AG04450 (cell line): ENCODE data around the gene ELAVL2. TPM values are rescaled to one million over a fixed set of nuclear protein-coding genes. Genes with fewer than 3 reads are reported as not detected.

Experiments used
- CTCF ChIA-PET: fragments of 300-600, 350-600 bp; formaldehyde crosslinking; extraction: SDS; loops from one replicate; lab custom pipeline; 2022; ENCODE audit warnings: antibody characterized with exemption, inconsistent platforms; lab: Charles Lee
- POLR2A ChIA-PET: fragments of 350-600 bp; formaldehyde crosslinking; extraction: SDS; loops from one replicate; lab custom pipeline; 2021; ENCODE audit warnings: antibody characterized with exemption, inconsistent platforms; lab: Yijun Ruan, JAX
- DNase-seq: peaks from one replicate; pipeline ENCODE4 v3.0.0-alpha.2; 2011; ENCODE audit warnings: low read depth, low spot score
- H3K27ac ChIP-seq: one replicate; pipeline ENCODE4 v1.5.1; 2012; ENCODE audit warnings: low read depth, low read length, control low read depth
- H3K27me3 ChIP-seq: one replicate; pipeline ENCODE4 v1.6.0; 2012; ENCODE audit warnings: low read length; ENCODE audit not compliant: control insufficient read depth, insufficient read depth
- H3K4me3 ChIP-seq: 2 replicates; pipeline ENCODE4 v1.5.1; 2011; ENCODE audit warnings: mild to moderate bottlenecking, low read depth, low read length, control low read depth
- H3K9me3 ChIP-seq: 2 replicates; pipeline ENCODE4 v1.5.1; 2012; ENCODE audit warnings: low read length; ENCODE audit not compliant: control insufficient read depth, insufficient read depth
- CTCF ChIP-seq: IDR thresholded peaks from 2 replicates; pipeline ENCODE4 v1.5.1; 2011; ENCODE audit warnings: low read depth, low read length, control low read depth, inconsistent platforms
- polyA plus RNA-seq: library from polyadenylated mRNA; depleted of rRNA; stranded (reverse); fragments of >200 nt; gene quantifications from 2 replicates; pipeline ENCODE4 v1.2.3, GENCODE V29; 2011

The ELAVL2 gene
- polyA plus RNA-seq, 1 experiment = 0.04 TPM

- Histone ChIP-seq H3K27ac (no peak overlapping the region), H3K4me3 (no peak overlapping the region), H3K9me3 (no peaks in the 10 kb centered on the region; the same call in 1 of the 2 replicates), H3K27me3 (no peaks in the 10 kb centered on the region)
- TF ChIP-seq CTCF = no peak
- DNase-seq = no peak
- CTCF ChIA-PET = no interaction called here
- POLR2A ChIA-PET = no interaction called here
These were observed 60.5 kb downstream of the ELAVL2 start for GRCh38 chr9:23765561-23765960.

GRCh38 chr9:23764219-23764618 lies 61.8 kb downstream of the ELAVL2 start:
- no peak for DNase-seq
- no peak overlapping the region for H3K4me3 ChIP-seq
- TF ChIP-seq CTCF = no peak
- no peak overlapping the region for H3K27ac ChIP-seq
- H3K9me3 ChIP-seq = no peaks in the 10 kb centered on the region; the same call in 1 of the 2 replicates
- H3K27me3 ChIP-seq = no peaks in the 10 kb centered on the region
- ChIA-PET CTCF (no interaction called here), POLR2A (no interaction called here)

- no peak overlapping the region for H3K4me3 ChIP-seq
- ChIA-PET CTCF (no interaction called here), POLR2A (no interaction called here)
- H3K9me3 ChIP-seq = no peaks in the 10 kb centered on the region
- DNase-seq = no peak
- H3K27me3 ChIP-seq = no peaks in the 10 kb centered on the region
- no peak overlapping the region for H3K27ac ChIP-seq
- no peak for TF ChIP-seq CTCF
These were observed 71.5 kb downstream of the ELAVL2 start for GRCh38 chr9:23754551-23754950.

GRCh38 chr9:23752859-23753258 lies 73.2 kb downstream of the ELAVL2 start:
- CTCF ChIA-PET = no interaction called here
- no peaks in the 10 kb centered on the region for H3K9me3 ChIP-seq
- no peak for TF ChIP-seq CTCF
- no peak overlapping the region for H3K4me3 ChIP-seq
- POLR2A ChIA-PET = no interaction called here
- DNase-seq = no peak
- H3K27me3 ChIP-seq = no peaks in the 10 kb centered on the region
- no peak overlapping the region for H3K27ac ChIP-seq

- ChIA-PET CTCF (no interaction called here), POLR2A (interaction anchor here (0.7 kb wide), 1 partner anchor 10 kb away, joined by 3 read pairs; no protein-coding TSS in a partner anchor)
- no peaks in the 10 kb centered on the region for H3K9me3 ChIP-seq
These were observed 74.4 kb downstream of the ELAVL2 start for GRCh38 chr9:23751633-23752032.

More at GRCh38 chr9:23751633-23752032, 74.4 kb downstream of the ELAVL2 start:
- H3K27me3 ChIP-seq = no peaks in the 10 kb centered on the region
- no peak overlapping the region for H3K4me3 ChIP-seq
- H3K27ac ChIP-seq = no peak overlapping the region
- TF ChIP-seq CTCF = no peak
- no peak for DNase-seq
